K562 (cell line): Measurements from ENCODE around the gene CNDP2. TPM values are rescaled to one million over a fixed set of nuclear protein-coding genes. Genes with fewer than 3 reads are reported as not detected.

ENCODE experiments used
- ATAC-seq: fragments of 200-7000 bp; cut with Tn5 transposase; 3 replicates; pipeline ENCODE4 v1.9.1; 2020; ENCODE audit warnings: moderate library complexity
- BruUV-seq: library from RNA; stranded (reverse); fragments of 400-500 nt; replicated peaks from 2 replicates; lab custom pipeline; 2021; lab: Mats Ljungman, UMichigan
- CTCF ChIA-PET: fragments of 300-600 bp; formaldehyde crosslinking; extraction: SDS; loops from one replicate; lab custom pipeline; 2021; ENCODE audit warnings: low intra/inter-chr PET ratio; lab: Yijun Ruan, JAX
- POLR2A ChIA-PET: fragments of 300-600, 350-650 bp; sonication (Branson Sonifier 250); formaldehyde crosslinking; extraction: SDS; loops from one replicate; lab custom pipeline; 2021; ENCODE audit warnings: antibody characterized with exemption, inconsistent platforms; lab: Yijun Ruan, JAX
- DNase-seq, 4 experiments: peaks; one replicate each; pipeline versions ENCODE4 v3.0.0 to v3.0.0-alpha.2; 2011 to 2018; ENCODE audit warnings: low spot score in 3 of 4, mixed read lengths in 3 of 4; ENCODE audit errors: extremely low read depth in 1 of 4
- FAIRE-seq: peaks from 2 replicates; lab custom pipeline; 2011; peaks lifted over from hg19 to GRCh38; lab: Jason Lieb, UNC
- H2AFZ ChIP-seq: 2 replicates; pipeline ENCODE4 v1.6.0; 2011; ENCODE audit warnings: low read depth, low read length, control low read depth, inconsistent platforms
- H3K27ac ChIP-seq: fragments of 200-600 bp; 3 replicates; pipeline ENCODE4 v1.8.0; 2011; ENCODE audit warnings: low read depth, mild to moderate bottlenecking, control low read depth, inconsistent platforms, low read length, moderate library complexity, mixed read lengths; ENCODE audit errors: extremely low read depth
- H3K27me3 ChIP-seq, 2 experiments: fragments of 300-600 bp in 1 of 2; 2 replicates in 1 of 2; 3 replicates in 1 of 2; pipeline versions ENCODE4 v1.6.0 to v1.8.0; 2011; ENCODE audit warnings: inconsistent platforms in 2 of 2, low read length in 2 of 2, mild to moderate bottlenecking in 1 of 2, mixed read lengths in 1 of 2, moderate library complexity in 1 of 2; ENCODE audit not compliant: control insufficient read depth in 2 of 2, insufficient read depth in 2 of 2
- H3K36me3 ChIP-seq: fragments of 300-600 bp; 3 replicates; pipeline ENCODE4 v1.8.0; 2011; ENCODE audit warnings: mild to moderate bottlenecking, low read length, inconsistent platforms; ENCODE audit not compliant: control insufficient read depth, insufficient read depth
- H3K4me1 ChIP-seq, 2 experiments: fragments of 200-600 bp in 1 of 2; replicated peaks in 1 of 2; 2 replicates in 1 of 2; 3 replicates in 1 of 2; pipeline versions ENCODE4 v1.5.1 to v1.8.0; 2011; ENCODE audit warnings: inconsistent platforms in 2 of 2, low read length in 2 of 2, mild to moderate bottlenecking in 1 of 2, mixed read lengths in 1 of 2, moderate library complexity in 1 of 2; ENCODE audit not compliant: control insufficient read depth in 2 of 2, insufficient read depth in 2 of 2
- H3K4me2 ChIP-seq: 2 replicates; pipeline ENCODE4 v1.6.1; 2011; ENCODE audit warnings: low read length, control low read depth, inconsistent platforms, mixed read lengths; ENCODE audit not compliant: insufficient read depth
- H3K4me3 ChIP-seq: fragments of 200-600 bp; sonication (generic), shearing (Covaris generic); 2 replicates; pipeline ENCODE4 v1.5.1; 2016; ENCODE audit warnings: control low read depth, inconsistent platforms
- H3K79me2 ChIP-seq: fragments of 200-600 bp; 3 replicates; pipeline ENCODE4 v1.8.0; 2011; ENCODE audit warnings: low read length, inconsistent platforms; ENCODE audit not compliant: control insufficient read depth, insufficient read depth
- H3K9ac ChIP-seq, 2 experiments: 2 replicates each; pipeline versions ENCODE4 v1.6.0 to v1.6.1; 2011; ENCODE audit warnings: low read depth in 2 of 2, low read length in 2 of 2, control low read depth in 1 of 2, inconsistent platforms in 1 of 2, mild to moderate bottlenecking in 1 of 2, mixed read lengths in 1 of 2; ENCODE audit not compliant: insufficient read depth in 1 of 2
- H3K9me1 ChIP-seq: one replicate; pipeline ENCODE4 v1.6.0; 2011; ENCODE audit warnings: inconsistent platforms, mild to moderate bottlenecking, low read length, moderate library complexity; ENCODE audit not compliant: control insufficient read depth, insufficient read depth
- H3K9me3 ChIP-seq: replicated peaks from 2 replicates; pipeline ENCODE4 v1.5.1; 2011; ENCODE audit warnings: low read depth, low read length, inconsistent platforms; ENCODE audit not compliant: control insufficient read depth, insufficient read depth
- H4K20me1 ChIP-seq: replicated peaks from 2 replicates; pipeline ENCODE4 v1.6.1; 2011; ENCODE audit warnings: low read length, inconsistent platforms, mixed read lengths; ENCODE audit not compliant: control insufficient read depth, insufficient read depth
- ELF4 ChIP-seq: fragments of 450-650 bp; formaldehyde crosslinking; IDR thresholded peaks from 2 replicates; pipeline ENCODE4 v1.4.0; 2022; ENCODE audit warnings: missing genetic modification characterization
- SNAPC5 ChIP-seq: fragments of 250-450 bp; sonication (Bioruptor Pico); IDR thresholded peaks from 2 replicates; pipeline ENCODE4 v1.8.0; 2021; ENCODE audit warnings: moderate library complexity, mild to moderate bottlenecking, inconsistent platforms
- TARDBP ChIP-seq: fragments of 450-650 bp; IDR thresholded peaks from 2 replicates; pipeline ENCODE4 v1.6.1; 2016
- TCF7L2 ChIP-seq: fragments of 150-350 bp; IDR thresholded peaks from 2 replicates; pipeline ENCODE4 v1.6.1; 2016; ENCODE audit warnings: low read depth, mild to moderate bottlenecking, low read length, moderate library complexity
- ZBTB26 ChIP-seq: fragments of 450-650 bp; formaldehyde crosslinking; IDR thresholded peaks from 2 replicates; pipeline ENCODE4 v1.4.0; 2022; ENCODE audit warnings: missing genetic modification characterization
- ZNF518B ChIP-seq: fragments of 250-450 bp; sonication (Bioruptor Pico); IDR thresholded peaks from 2 replicates; pipeline ENCODE4 v1.5.0; 2021; ENCODE audit warnings: mild to moderate bottlenecking, moderate library complexity
- WGBS: fragments of 100-300 bp; shearing (Covaris generic); methylation state at CpG from one replicate; pipeline ENCODE4 v1.1.6; 2016; ENCODE audit warnings: low coverage, mixed read lengths; ENCODE audit not compliant: insufficient coverage; ENCODE audit errors: missing lambda C conversion rate; 5-methylcytosine and 5-hydroxymethylcytosine counted together
- in situ Hi-C: fragments of 300-500 bp; cut with MboI; formaldehyde crosslinking; loops from 4 replicates; pipeline ENCODE4 v1.15.0; 2018; ENCODE audit warnings: inconsistent platforms, mixed read lengths
- intact Hi-C: fragments of 100-400 bp; cut with micrococcal nuclease; formaldehyde crosslinking; loops from 2 replicates; pipeline ENCODE4 v1.14.2; 2022
- polyA plus RNA-seq, 8 experiments: library from polyadenylated mRNA; depleted of rRNA in 4 of 8; stranded (reverse) in 5 of 8; unstranded in 3 of 8; fragments of >200 nt; fragmentation: Nextera tagmentation in 2 of 8; fragmentation: Illumina TruSeq in 1 of 8; extraction: Ambion mirVana in 2 of 8; extraction: Trizol in 1 of 8; gene quantifications; 2 replicates each; pipeline versions ENCODE4 v1.2.1 to v1.2.3, GENCODE V29; 2011 to 2014; ENCODE audit warnings: inconsistent platforms in 1 of 8, missing spikeins in 1 of 8
- total RNA-seq, 7 experiments: library from RNA; depleted of rRNA in 6 of 7; stranded (reverse); fragments of >200 nt in 6 of 7; fragmentation: Illumina TruSeq in 2 of 7; extraction: Trizol in 2 of 7; gene quantifications; 2 replicates each; pipeline versions ENCODE4 v1.2.1 to v1.2.3, GENCODE V29; 2011 to 2021; ENCODE audit warnings: low replicate concordance in 1 of 7

The CNDP2 gene
- total and polyA plus RNA-seq, 9 of the 15 experiments (the other 6 are each of a cell fraction or from before 2014, with no cell fraction given) = 34.1 to 128 (median 53.8) TPM

GRCh38 chr18:74503137-74503536 lies 7.0 kb downstream of the CNDP2 start:
- Histone ChIP-seq H3K4me1 (peaks cover 10 to 18% of the 10 kb centered on the region in 2 experiments; a peak in 4 of 5 replicates), H3K36me3 (peaks cover 74% of the 10 kb centered on the region; the same call in 2 of the 3 replicates), H3K27me3 (no peaks in the 10 kb centered on the region), H2AFZ (no peak overlapping the region), H3K9ac (no peak overlapping the region), H3K4me2 (no peak overlapping the region), H3K79me2 (peaks cover 24% of the 10 kb centered on the region), H3K27ac (no peak overlapping the region), H4K20me1 (no peaks in the 10 kb centered on the region), H3K9me1 (no peaks in the 10 kb centered on the region), H3K4me3 (no peak overlapping the region), H3K9me3 (no peaks in the 10 kb centered on the region)
- 73% methylated on average over 2 of the region's 4 CpGs for WGBS
- intact Hi-C loops = no loop called here
- ATAC-seq = no peak
- TF ChIP-seq ZBTB26 (CRISPR knock-in tag) (no peak), TARDBP (no peak), SNAPC5 (no peak), ELF4 (CRISPR knock-in tag) (no peak), TCF7L2 (no peak), ZNF518B (CRISPR knock-in tag) (no peak)
- DNase-seq = no peak
- POLR2A ChIA-PET = no interaction called here
- CTCF ChIA-PET = no interaction called here
- no TSS peak for BruUV-seq
- in situ Hi-C loops = no loop called here
- no peak for FAIRE-seq
